ENCODE measurements around the gene SMPDL3B. TPM values are rescaled to one million over a fixed set of nuclear protein-coding genes. Genes with fewer than 3 reads are reported as not detected.
A peak's percentile ranks its signal among the peaks of the same experiment; 100 is the strongest.

Gene SMPDL3B
- total RNA-seq, 1 donor from 2014 or later = 2.7 TPM

GRCh38 chr1:27940870-27941560 is 6.2 kb downstream of the SMPDL3B start:
- DNase-seq = no peak

GRCh38 chr1:27941671-27942540 is 7.1 kb downstream of the SMPDL3B start:
- DNase-seq = peak; percentile 20

GRCh38 chr1:27945020-27945419 is 10.2 kb downstream of the SMPDL3B start:
- no peak for DNase-seq

DNA sequence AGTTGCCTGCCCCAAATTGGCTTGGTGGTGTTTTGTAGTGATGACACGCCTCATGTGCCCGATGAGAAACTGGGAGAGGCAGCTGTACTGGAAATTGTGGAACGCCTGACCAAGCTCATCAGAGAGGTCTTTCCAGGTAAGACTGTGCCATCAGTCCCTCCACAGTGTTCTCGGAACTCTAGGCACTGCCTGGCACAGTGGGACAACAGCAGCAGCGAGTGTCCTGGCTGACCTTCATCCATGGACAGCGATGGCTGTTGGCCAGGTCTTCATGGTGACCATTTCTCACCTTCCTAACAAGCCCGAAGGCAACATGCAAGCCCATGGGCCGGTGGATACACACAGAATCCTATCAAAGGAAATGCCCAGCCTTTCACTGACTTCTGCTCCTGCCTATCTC is 14.2 kb downstream of the SMPDL3B start:
- no peak for DNase-seq

GRCh38 chr1:27951396-27951795 is 16.6 kb downstream of the SMPDL3B start:
- DNase-seq = no peak

DNA sequence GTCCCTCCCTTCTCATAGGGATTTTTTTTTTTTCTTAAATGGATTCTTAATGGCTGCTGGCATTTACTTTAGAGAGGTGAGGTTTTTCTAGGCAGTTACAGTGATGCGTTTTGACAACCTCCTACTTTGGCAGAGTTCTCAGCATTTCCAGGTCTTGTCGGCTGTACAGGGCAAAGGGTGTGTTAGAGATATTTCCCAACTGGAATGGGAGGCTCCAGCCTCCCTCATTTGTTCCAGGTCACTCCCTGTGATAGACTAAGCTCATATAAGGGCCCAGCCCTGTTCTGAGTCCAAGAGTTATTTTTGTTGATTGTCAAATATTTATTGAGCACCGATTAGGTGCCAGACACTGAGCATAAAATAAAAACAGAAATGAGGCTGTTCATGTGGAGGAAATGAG is 17.3 kb downstream of the SMPDL3B start:
- DNase-seq = no peak

DNA sequence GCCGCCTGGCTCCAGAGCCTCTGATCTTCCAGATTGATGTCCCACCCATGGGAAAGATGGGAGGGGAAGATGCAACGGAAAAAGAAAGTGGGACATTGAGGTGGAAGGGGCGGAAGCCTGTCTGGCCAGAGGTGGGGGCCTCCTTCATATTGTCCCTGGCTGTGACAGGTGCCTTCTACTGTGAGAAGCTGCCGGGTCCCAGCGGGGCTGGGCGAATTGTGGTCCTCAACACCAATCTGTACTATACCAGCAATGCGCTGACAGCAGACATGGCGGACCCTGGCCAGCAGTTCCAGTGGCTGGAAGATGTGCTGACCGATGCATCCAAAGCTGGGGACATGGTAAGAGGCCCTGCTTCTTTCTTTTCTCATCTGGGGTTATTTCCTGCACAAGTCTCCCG is 19.4 kb downstream of the SMPDL3B start:
- DNase-seq = no peak

- DNase-seq = no peak
Measured at GRCh38 chr1:27955076-27955475, 20.3 kb downstream of the SMPDL3B start.

- DNase-seq = no peak
Measured at GRCh38 chr1:27956761-27957160, 22.0 kb downstream of the SMPDL3B start.

GRCh38 chr1:27957655-27958054 is 22.9 kb downstream of the SMPDL3B start:
- DNase-seq = no peak

- DNase-seq = no peak
Measured at GRCh38 chr1:27958513-27958912, 23.7 kb downstream of the SMPDL3B start.

- DNase-seq = peak; percentile 87
Measured at GRCh38 chr1:27959792-27960603, 25.2 kb downstream of the SMPDL3B start, which contains the start of gene XKR8. TSS of gene XKR8 (plus strand) at chr1:27959973. CDS start at chr1:27960070, 97 bp downstream.

DNA sequence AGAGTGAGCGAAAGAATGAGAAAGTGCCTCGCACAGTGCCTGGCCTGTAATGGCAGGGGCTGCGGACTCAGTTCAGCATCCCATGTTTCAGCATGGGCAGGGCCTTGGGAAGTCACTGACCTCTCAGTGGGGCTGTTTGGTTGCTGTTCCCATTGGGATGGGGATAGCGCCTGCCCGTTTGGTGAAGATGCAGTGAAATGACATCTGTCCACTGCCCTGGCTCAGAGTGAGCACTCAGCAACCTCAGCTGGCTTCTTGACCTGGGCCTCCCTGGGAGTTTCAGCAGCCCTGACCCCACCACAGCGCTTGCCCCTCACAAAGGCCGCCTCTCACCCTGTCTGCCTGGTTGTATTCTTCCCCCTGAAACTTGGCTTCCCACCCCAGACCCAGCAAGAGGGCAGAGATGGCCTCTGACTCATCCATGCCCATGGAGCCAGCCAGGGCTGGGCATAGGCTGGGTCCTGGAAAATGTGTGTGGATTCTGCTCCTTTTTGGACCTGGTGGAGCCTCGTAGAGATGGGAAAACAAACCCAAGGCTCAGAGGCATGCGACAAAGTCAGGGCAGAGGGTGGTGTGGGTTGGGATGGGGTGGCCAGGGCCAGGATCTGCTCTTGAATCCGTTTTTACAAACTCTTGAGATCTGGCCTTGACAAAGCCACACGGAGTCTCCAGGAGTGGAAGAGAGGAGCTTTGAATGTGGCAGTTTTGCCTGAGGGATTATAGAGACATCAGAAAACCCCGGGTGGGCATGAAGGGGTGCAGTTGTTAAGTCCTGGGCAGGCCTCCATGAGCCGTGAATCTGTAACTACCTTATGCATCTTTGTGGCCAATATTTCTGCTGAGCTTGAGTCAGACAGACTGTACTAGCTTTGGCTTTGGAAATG is 26.2 kb downstream of the SMPDL3B start:
- DNase-seq = no peak

GRCh38 chr1:27961646-27962221 is 26.9 kb downstream of the SMPDL3B start:
- no peak for DNase-seq

DNA sequence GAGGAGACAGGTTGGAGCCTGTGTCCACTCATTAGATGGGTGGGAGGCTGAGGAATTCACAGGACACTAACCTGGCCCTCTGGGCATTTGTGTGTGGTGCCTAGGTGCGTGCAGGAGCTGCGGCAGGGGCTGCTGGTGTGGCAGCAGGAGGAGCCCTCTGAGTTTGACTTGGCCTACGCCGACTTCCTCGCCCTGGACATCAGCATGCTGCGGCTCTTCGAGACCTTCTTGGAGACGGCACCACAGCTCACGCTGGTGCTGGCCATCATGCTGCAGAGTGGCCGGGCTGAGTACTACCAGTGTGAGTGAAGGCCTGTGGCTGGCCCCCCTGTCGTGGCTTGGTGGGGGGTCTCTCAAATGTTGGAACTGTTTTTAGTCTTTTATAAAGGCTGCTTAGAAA is 28.6 kb downstream of the SMPDL3B start:
- no peak for DNase-seq

DNA sequence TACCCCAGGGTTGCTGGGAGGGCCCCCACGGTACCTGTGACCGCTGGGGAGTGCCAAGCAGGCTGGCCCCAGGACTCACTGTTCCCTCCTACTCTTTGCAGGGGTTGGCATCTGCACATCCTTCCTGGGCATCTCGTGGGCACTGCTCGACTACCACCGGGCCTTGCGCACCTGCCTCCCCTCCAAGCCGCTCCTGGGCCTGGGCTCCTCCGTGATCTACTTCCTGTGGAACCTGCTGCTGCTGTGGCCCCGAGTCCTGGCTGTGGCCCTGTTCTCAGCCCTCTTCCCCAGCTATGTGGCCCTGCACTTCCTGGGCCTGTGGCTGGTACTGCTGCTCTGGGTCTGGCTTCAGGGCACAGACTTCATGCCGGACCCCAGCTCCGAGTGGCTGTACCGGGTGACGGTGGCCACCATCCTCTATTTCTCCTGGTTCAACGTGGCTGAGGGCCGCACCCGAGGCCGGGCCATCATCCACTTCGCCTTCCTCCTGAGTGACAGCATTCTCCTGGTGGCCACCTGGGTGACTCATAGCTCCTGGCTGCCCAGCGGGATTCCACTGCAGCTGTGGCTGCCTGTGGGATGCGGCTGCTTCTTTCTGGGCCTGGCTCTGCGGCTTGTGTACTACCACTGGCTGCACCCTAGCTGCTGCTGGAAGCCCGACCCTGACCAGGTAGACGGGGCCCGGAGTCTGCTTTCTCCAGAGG is 31.8 kb downstream of the SMPDL3B start:
- DNase-seq = no peak

- no peak for DNase-seq
Measured at GRCh38 chr1:27967106-27967883, 32.5 kb downstream of the SMPDL3B start.

DNA sequence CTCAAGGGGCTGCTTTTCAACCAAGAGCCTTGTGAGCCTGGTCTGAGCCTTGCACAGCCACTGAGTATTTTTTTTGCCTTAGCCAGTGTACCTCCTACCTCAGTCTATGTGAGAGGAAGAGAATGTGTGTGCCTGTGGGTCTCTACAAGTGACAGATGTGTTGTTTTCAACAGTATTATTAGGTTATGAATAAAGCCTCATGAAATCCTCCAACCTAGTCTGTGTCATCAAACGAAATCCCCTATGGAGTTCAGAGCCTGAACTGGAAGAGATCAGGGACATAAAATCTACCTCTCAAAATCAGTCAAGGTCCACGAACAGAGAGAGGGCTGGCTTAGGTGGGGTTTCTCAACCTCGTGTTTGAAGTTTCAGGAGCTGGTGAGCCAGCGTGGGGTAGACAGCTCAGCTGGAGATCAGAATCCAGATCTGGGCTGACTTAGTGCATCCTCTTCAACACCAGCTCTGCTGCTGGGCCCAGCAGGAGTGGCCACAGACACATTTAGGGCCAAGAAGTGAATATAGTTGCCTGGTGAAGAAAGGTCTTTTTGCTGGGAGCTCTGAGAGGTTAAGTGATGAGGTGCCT is 33.2 kb downstream of the SMPDL3B start:
- DNase-seq = no peak

- no peak for DNase-seq
Measured at GRCh38 chr1:27968692-27969091, 33.9 kb downstream of the SMPDL3B start.
